Neuronal stem cell (in vitro differentiated cells): ENCODE measurements around the gene SLC9A4.

Experiments used
- DNase-seq: peaks from one replicate; pipeline ENCODE4 v3.0.0-alpha.2; 2013; ENCODE audit warnings: low spot score
- H2AFZ ChIP-seq: one replicate; pipeline ENCODE4 v1.6.1; 2013; ENCODE audit warnings: mild to moderate bottlenecking, low read length, inconsistent platforms
- H2AK5ac ChIP-seq: 2 replicates; pipeline ENCODE4 v1.6.1; 2013; ENCODE audit warnings: low read depth, mild to moderate bottlenecking, inconsistent platforms, low read length, moderate library complexity, mixed read lengths
- H2BK120ac ChIP-seq: 2 replicates; pipeline ENCODE4 v1.6.1; 2013; ENCODE audit warnings: low read depth, mild to moderate bottlenecking, inconsistent platforms, low read length, moderate library complexity, mixed read lengths
- H2BK12ac ChIP-seq: one replicate; pipeline ENCODE4 v1.6.1; 2013; ENCODE audit warnings: low read length, inconsistent platforms
- H2BK15ac ChIP-seq: 2 replicates; pipeline ENCODE4 v1.6.1; 2013; ENCODE audit warnings: mild to moderate bottlenecking, low read length, inconsistent platforms, mixed read lengths
- H2BK5ac ChIP-seq: one replicate; pipeline ENCODE4 v1.6.1; 2013; ENCODE audit warnings: inconsistent platforms, mild to moderate bottlenecking, low read length, moderate library complexity
- H3K14ac ChIP-seq: one replicate; pipeline ENCODE4 v1.6.1; 2013; ENCODE audit warnings: low read length, inconsistent platforms
- H3K18ac ChIP-seq: 2 replicates; pipeline ENCODE4 v1.6.1; 2013; ENCODE audit warnings: low read length, inconsistent platforms
- H3K23ac ChIP-seq: 2 replicates; pipeline ENCODE4 v1.6.1; 2013; ENCODE audit warnings: low read depth, mild to moderate bottlenecking, mixed read lengths, low read length, inconsistent platforms; ENCODE audit not compliant: poor library complexity
- H3K27ac ChIP-seq: replicated peaks from 3 replicates; pipeline ENCODE4 v1.5.1; 2013; ENCODE audit warnings: low read length, inconsistent platforms
- H3K27me3 ChIP-seq, 3 experiments: 2 replicates each; pipeline ENCODE4 v1.6.1; 2013; ENCODE audit warnings: low read length in 3 of 3, mild to moderate bottlenecking in 2 of 3, inconsistent platforms in 1 of 3, low read depth in 1 of 3, mixed read lengths in 1 of 3, moderate library complexity in 1 of 3; ENCODE audit not compliant: control insufficient read depth in 3 of 3, insufficient read depth in 3 of 3
- H3K36me3 ChIP-seq, 2 donors: replicated peaks in 1 of 2; 2 replicates each; pipeline ENCODE4 v1.6.1; 2013; ENCODE audit warnings: low read length in 2 of 2; ENCODE audit not compliant: control insufficient read depth in 2 of 2, insufficient read depth in 2 of 2
- H3K4ac ChIP-seq: 2 replicates; pipeline ENCODE4 v1.6.1; 2013; ENCODE audit warnings: inconsistent platforms, mild to moderate bottlenecking, low read length, moderate library complexity
- H3K4me1 ChIP-seq, 2 donors: 1 replicate in 1 of 2; 2 replicates in 1 of 2; pipeline ENCODE4 v1.6.1; 2013; ENCODE audit warnings: low read length in 2 of 2, low read depth in 1 of 2; ENCODE audit not compliant: control insufficient read depth in 2 of 2, insufficient read depth in 1 of 2
- H3K4me2 ChIP-seq: one replicate; pipeline ENCODE4 v1.6.1; 2013; ENCODE audit warnings: mild to moderate bottlenecking, low read length, inconsistent platforms; ENCODE audit not compliant: insufficient read depth, poor library complexity, severe bottlenecking
- H3K4me3 ChIP-seq, 2 donors: 2 replicates each; pipeline ENCODE4 v1.5.1; 2013; ENCODE audit warnings: low read length in 2 of 2, mild to moderate bottlenecking in 2 of 2, inconsistent platforms in 1 of 2, moderate library complexity in 1 of 2
- H3K79me1 ChIP-seq: one replicate; pipeline ENCODE4 v1.6.1; 2013; ENCODE audit warnings: low read depth, mild to moderate bottlenecking, inconsistent platforms, low read length, moderate library complexity
- H3K9ac ChIP-seq: one replicate; pipeline ENCODE4 v1.6.1; 2013; ENCODE audit warnings: mild to moderate bottlenecking, low read depth, low read length, inconsistent platforms; ENCODE audit not compliant: poor library complexity
- H3K9me3 ChIP-seq, 2 donors: replicated peaks in 1 of 2; 2 replicates each; pipeline versions ENCODE3 to v1.6.1; 2013; ENCODE audit warnings: low read length in 2 of 2, mild to moderate bottlenecking in 2 of 2, inconsistent platforms in 1 of 2, low read depth in 1 of 2, mixed read lengths in 1 of 2, moderate library complexity in 1 of 2; ENCODE audit not compliant: control insufficient read depth in 2 of 2, insufficient read depth in 1 of 2
- H4K8ac ChIP-seq: one replicate; pipeline ENCODE4 v1.6.1; 2013; ENCODE audit warnings: low read depth, mild to moderate bottlenecking, inconsistent platforms, low read length, moderate library complexity
- H4K91ac ChIP-seq: one replicate; pipeline ENCODE4 v1.6.1; 2013; ENCODE audit warnings: low read length, low read depth, mild to moderate bottlenecking, inconsistent platforms; ENCODE audit not compliant: poor library complexity
- WGBS, 2 donors: extraction: QIAGEN DNeasy Blood & Tissue Kit; methylation state at CpG; one replicate each; pipeline ENCODE4 v1.1.7; 2013; ENCODE audit warnings: missing lambda C conversion rate in 2 of 2, mixed read lengths in 1 of 2; ENCODE audit not compliant: insufficient read length in 2 of 2, insufficient replicate concordance in 1 of 2; ENCODE audit errors: extremely low coverage in 2 of 2; 5-methylcytosine and 5-hydroxymethylcytosine counted together

SLC9A4 gene

GRCh38 chr2:102451968-102452367 lies 21.1 kb upstream of the SLC9A4 start:
- no peak overlapping the region for H2AFZ ChIP-seq
- H4K8ac ChIP-seq, result no peak overlapping the region
- no peak overlapping the region for H3K9ac ChIP-seq
- H3K4ac ChIP-seq, result no peak overlapping the region
- no peaks in the 10 kb centered on the region for H3K36me3 ChIP-seq
- no peaks in the 10 kb centered on the region for H3K4me1 ChIP-seq
- H3K27me3 ChIP-seq, result no peaks in the 10 kb centered on the region
- no peak overlapping the region for H3K4me2 ChIP-seq
- DNase-seq, result no peak
- no peak overlapping the region for H2BK120ac ChIP-seq
- H3K14ac ChIP-seq, result no peak overlapping the region
- no peak overlapping the region for H3K23ac ChIP-seq
- no peak overlapping the region for H2BK15ac ChIP-seq
- H2AK5ac ChIP-seq, result no peak overlapping the region
- no peak overlapping the region for H4K91ac ChIP-seq
- H3K18ac ChIP-seq, result no peak overlapping the region
- no peak overlapping the region for H2BK12ac ChIP-seq
- WGBS, 2 donors, result no CpG with 5 or more reads among the region's 2 CpGs
- H2BK5ac ChIP-seq, result no peak overlapping the region
- H3K27ac ChIP-seq, result no peak overlapping the region
- H3K4me3 ChIP-seq, result no peak overlapping the region
- no peaks in the 10 kb centered on the region for H3K9me3 ChIP-seq
- no peaks in the 10 kb centered on the region for H3K79me1 ChIP-seq

DNA sequence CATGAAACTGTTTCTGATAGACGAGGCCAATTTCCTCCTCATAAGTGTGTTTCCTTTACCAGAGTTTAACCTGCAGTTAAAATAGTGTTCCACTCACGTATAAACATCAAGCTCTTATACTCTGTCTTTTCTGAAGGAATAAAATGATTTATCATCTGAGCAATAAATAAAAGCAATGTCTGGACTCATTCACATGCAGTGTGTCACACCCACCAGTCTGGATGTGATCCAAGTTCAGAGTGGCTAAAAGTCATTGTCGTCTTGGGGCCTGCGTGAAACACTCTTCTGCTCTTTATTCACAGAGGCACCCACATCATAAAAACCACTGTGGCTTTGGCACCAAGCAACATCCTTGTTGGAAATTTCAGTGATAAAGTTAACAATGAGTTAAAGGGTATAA lies 19.5 kb upstream of the SLC9A4 start:
- H4K8ac ChIP-seq, result no peak overlapping the region
- DNase-seq, result no peak
- no peak overlapping the region for H2AFZ ChIP-seq
- H3K27ac ChIP-seq, result no peak overlapping the region
- H3K18ac ChIP-seq, result no peak overlapping the region
- H2BK120ac ChIP-seq, result no peak overlapping the region
- WGBS, 2 donors, result no CpG with 5 or more reads among the region's 4 CpGs
- H3K4me2 ChIP-seq, result no peak overlapping the region
- no peak overlapping the region for H3K4ac ChIP-seq
- no peaks in the 10 kb centered on the region for H3K27me3 ChIP-seq
- no peak overlapping the region for H2AK5ac ChIP-seq
- H4K91ac ChIP-seq, result no peak overlapping the region
- no peak overlapping the region for H2BK15ac ChIP-seq
- no peak overlapping the region for H3K9ac ChIP-seq
- no peaks in the 10 kb centered on the region for H3K79me1 ChIP-seq
- no peak overlapping the region for H3K23ac ChIP-seq
- H3K4me1 ChIP-seq, result no peaks in the 10 kb centered on the region
- no peak overlapping the region for H3K14ac ChIP-seq
- H3K36me3 ChIP-seq, result no peaks in the 10 kb centered on the region
- H3K9me3 ChIP-seq, result no peaks in the 10 kb centered on the region
- no peak overlapping the region for H3K4me3 ChIP-seq
- no peak overlapping the region for H2BK12ac ChIP-seq
- no peak overlapping the region for H2BK5ac ChIP-seq

DNA sequence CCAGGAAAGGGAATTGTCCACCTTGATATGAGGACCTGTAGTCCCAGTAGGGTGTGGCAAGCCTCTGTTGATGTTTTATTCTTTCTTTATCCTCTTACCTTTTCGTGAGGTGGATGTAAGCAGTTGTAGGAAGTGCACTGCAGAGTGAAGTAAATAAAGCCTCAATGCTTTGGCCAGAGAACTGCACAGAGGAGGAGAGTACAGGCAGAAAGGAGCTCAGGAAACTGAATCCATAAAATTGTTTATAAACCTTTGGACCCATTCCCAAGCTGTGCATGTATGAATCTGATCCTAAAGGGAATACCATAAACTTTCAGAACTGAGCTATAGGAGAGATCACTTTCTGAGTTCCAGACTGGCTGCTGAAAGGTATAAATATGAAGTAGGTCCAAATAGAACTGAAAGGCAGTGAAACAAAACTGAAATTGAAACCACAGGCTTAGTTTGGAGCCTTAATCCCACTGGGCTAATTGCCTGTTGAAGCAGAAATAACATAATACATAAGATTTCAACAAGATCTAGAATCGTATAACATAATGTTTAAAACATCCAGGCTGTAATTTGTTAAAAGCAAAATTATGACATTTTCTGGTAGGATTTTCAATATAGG lies 17.9 kb upstream of the SLC9A4 start:
- Histone ChIP-seq H3K4me1 (no peaks in the 10 kb centered on the region), H4K8ac (no peak overlapping the region), H3K27ac (no peak overlapping the region), H3K4ac (no peak overlapping the region), H3K79me1 (no peaks in the 10 kb centered on the region), H2BK5ac (no peak overlapping the region), H3K9me3 (no peaks in the 10 kb centered on the region), H3K18ac (no peak overlapping the region), H3K36me3 (no peaks in the 10 kb centered on the region), H3K9ac (no peak overlapping the region), H2BK12ac (no peak overlapping the region), H4K91ac (no peak overlapping the region), H3K4me3 (no peak overlapping the region), H3K27me3 (no peaks in the 10 kb centered on the region), H3K23ac (no peak overlapping the region), H2AK5ac (no peak overlapping the region), H3K4me2 (no peak overlapping the region), H2AFZ (no peak overlapping the region), H2BK120ac (no peak overlapping the region), H2BK15ac (no peak overlapping the region), H3K14ac (no peak overlapping the region)
- WGBS, 2 donors, result no CpG with 5 or more reads among the region's 2 CpGs
- no peak for DNase-seq

GRCh38 chr2:102460467-102460866 lies 12.6 kb upstream of the SLC9A4 start:
- WGBS, 2 donors, result no CpG with 5 or more reads among the region's 1 CpG

More at GRCh38 chr2:102460467-102460866, 12.6 kb upstream of the SLC9A4 start:
- no peaks in the 10 kb centered on the region for H3K79me1 ChIP-seq
- H3K9ac ChIP-seq, result no peak overlapping the region
- no peak overlapping the region for H3K4ac ChIP-seq
- H3K9me3 ChIP-seq, result no peaks in the 10 kb centered on the region
- H2AK5ac ChIP-seq, result no peak overlapping the region
- no peak overlapping the region for H3K27ac ChIP-seq
- no peaks in the 10 kb centered on the region for H3K4me1 ChIP-seq
- no peak overlapping the region for H3K23ac ChIP-seq
- no peak overlapping the region for H2AFZ ChIP-seq
- H3K14ac ChIP-seq, result no peak overlapping the region
- H3K4me3 ChIP-seq, result no peak overlapping the region
- H4K8ac ChIP-seq, result no peak overlapping the region
- H4K91ac ChIP-seq, result no peak overlapping the region
- no peak overlapping the region for H3K4me2 ChIP-seq
- H2BK5ac ChIP-seq, result no peak overlapping the region
- no peak overlapping the region for H2BK15ac ChIP-seq
- no peaks in the 10 kb centered on the region for H3K36me3 ChIP-seq
- DNase-seq, result no peak
- H3K27me3 ChIP-seq, result no peaks in the 10 kb centered on the region
- H2BK12ac ChIP-seq, result no peak overlapping the region
- H2BK120ac ChIP-seq, result no peak overlapping the region
- H3K18ac ChIP-seq, result no peak overlapping the region
